HG02798 (cell line): Measurements from ENCODE around the gene NUP35.

Source experiments
- ATAC-seq: cut with Tn5 transposase; IDR thresholded peaks from one replicate; pipeline ENCODE4 v1.9.1; 2021; ENCODE audit warnings: mild to moderate bottlenecking; ENCODE audit not compliant: unreplicated experiment, poor library complexity

NUP35 gene

GRCh38 chr2:183124222-183124956 lies at the start of gene NUP35:
TSS of gene NUP35 (plus strand) at chr2:183124443. CDS start at chr2:183124458, 15 bp downstream.
- ATAC-seq = peak; percentile 94

GRCh38 chr2:183078163-183078463 lies 46.1 kb upstream of the NUP35 start:
- no peak for ATAC-seq

GRCh38 chr2:183078464-183079138 lies 45.6 kb upstream of the NUP35 start, which contains the start of gene DUSP19:
TSS of gene DUSP19 (plus strand) at chr2:183078747. CDS start at chr2:183078934, 187 bp downstream.
- ATAC-seq = peak; percentile 94

- ATAC-seq = peak; percentile 21
Measured at GRCh38 chr2:183079139-183079775, 45.0 kb upstream of the NUP35 start.

GRCh38 chr2:183081911-183082310 lies 42.3 kb upstream of the NUP35 start:
- ATAC-seq = no peak

GRCh38 chr2:183088061-183088460 lies 36.2 kb upstream of the NUP35 start:
- ATAC-seq = no peak

- peak; percentile 82 for ATAC-seq
Measured at GRCh38 chr2:183089192-183089851, 34.9 kb upstream of the NUP35 start.

GRCh38 chr2:183091318-183091953 lies 32.8 kb upstream of the NUP35 start:
- no peak for ATAC-seq

GRCh38 chr2:183091954-183092345 lies 32.3 kb upstream of the NUP35 start:
- ATAC-seq = no peak

GRCh38 chr2:183093857-183094657 lies 30.2 kb upstream of the NUP35 start:
- peak; percentile 63 for ATAC-seq

- no peak for ATAC-seq
Measured at GRCh38 chr2:183105402-183106134, 18.7 kb upstream of the NUP35 start.

GRCh38 chr2:183112577-183112976 lies 11.7 kb upstream of the NUP35 start:
- no peak for ATAC-seq

GRCh38 chr2:183113630-183114029 lies 10.6 kb upstream of the NUP35 start:
- ATAC-seq = no peak

GRCh38 chr2:183117226-183117625 lies 7.0 kb upstream of the NUP35 start:
- ATAC-seq = no peak

- no peak for ATAC-seq
Measured at GRCh38 chr2:183123117-183123958, 905 bp upstream of the NUP35 start.

GRCh38 chr2:183123959-183124221 lies 353 bp upstream of the NUP35 start:
- ATAC-seq = peak; percentile 54

- no peak for ATAC-seq
Measured at GRCh38 chr2:183124957-183125255, 663 bp downstream of the NUP35 start.

GRCh38 chr2:183125659-183126341 lies 1.6 kb downstream of the NUP35 start:
- ATAC-seq = no peak
